Osteoblast (primary cell): ENCODE data around the gene RASGRF2. TPM values are rescaled to one million over a fixed set of nuclear protein-coding genes. Genes with fewer than 3 reads are reported as not detected.
A peak's percentile ranks its signal among the peaks of the same experiment; 100 is the strongest.

Experiments
- DNase-seq: peaks from one replicate; pipeline ENCODE4 v3.0.0; 2011; ENCODE audit warnings: low spot score, mixed read lengths; ENCODE audit not compliant: insufficient read length; ENCODE audit errors: missing footprints
- H2AFZ ChIP-seq: 2 replicates; pipeline ENCODE4 v1.6.0; 2011; ENCODE audit warnings: mild to moderate bottlenecking, low read length
- H3K27ac ChIP-seq: 2 replicates; pipeline ENCODE4 v1.5.1; 2011; ENCODE audit warnings: mild to moderate bottlenecking, low read depth, low read length, moderate library complexity
- H3K27me3 ChIP-seq: 2 replicates; pipeline ENCODE4 v1.6.0; 2012; ENCODE audit warnings: mild to moderate bottlenecking, control low read depth, inconsistent platforms, low read length, moderate library complexity; ENCODE audit not compliant: insufficient read depth
- H3K36me3 ChIP-seq: 2 replicates; pipeline ENCODE4 v1.5.1; 2011; ENCODE audit warnings: mild to moderate bottlenecking, low read length, control low read depth, moderate library complexity; ENCODE audit not compliant: insufficient read depth
- H3K4me1 ChIP-seq: 2 replicates; pipeline ENCODE4 v1.5.1; 2011; ENCODE audit warnings: mild to moderate bottlenecking, low read length, control low read depth, moderate library complexity; ENCODE audit not compliant: insufficient read depth
- H3K4me2 ChIP-seq: 2 replicates; pipeline ENCODE4 v1.6.0; 2011; ENCODE audit warnings: mild to moderate bottlenecking, low read length; ENCODE audit not compliant: insufficient read depth
- H3K4me3 ChIP-seq: fragments of 200-600 bp; sonication (generic); 3 replicates; pipeline ENCODE4 v1.5.1; 2012; ENCODE audit warnings: mild to moderate bottlenecking, low read length, inconsistent platforms; ENCODE audit not compliant: insufficient read depth
- H3K79me2 ChIP-seq: 2 replicates; pipeline ENCODE4 v1.6.0; 2012; ENCODE audit warnings: mild to moderate bottlenecking, low read length, control low read depth, inconsistent platforms; ENCODE audit not compliant: insufficient read depth
- H3K9me3 ChIP-seq: 2 replicates; pipeline ENCODE4 v1.5.1; 2011; ENCODE audit warnings: low read depth, low read length, control low read depth
- H4K20me1 ChIP-seq: 2 replicates; pipeline ENCODE4 v1.6.0; 2012; ENCODE audit warnings: mild to moderate bottlenecking, low read length, control low read depth; ENCODE audit not compliant: insufficient read depth
- CTCF ChIP-seq: IDR thresholded peaks from 2 replicates; pipeline ENCODE4 v1.5.1; 2011; ENCODE audit warnings: mild to moderate bottlenecking, low read depth, low read length, moderate library complexity; ENCODE audit errors: extremely low read depth
- total RNA-seq: library from RNA; depleted of rRNA; stranded (reverse); fragments of >200 nt; gene quantifications from 2 replicates; pipeline ENCODE4 v1.2.3, GENCODE V29; 2012

RASGRF2 gene
- total RNA-seq, 1 donor, result under 0.01 TPM

GRCh38 chr5:81169924-81170323 lies 209.8 kb downstream of the RASGRF2 start:
- Histone ChIP-seq H3K27ac (no peak overlapping the region), H3K4me1 (no peaks in the 10 kb centered on the region), H2AFZ (no peak overlapping the region), H3K4me2 (no peak overlapping the region), H3K36me3 (no peaks in the 10 kb centered on the region), H3K9me3 (no peaks in the 10 kb centered on the region), H4K20me1 (no peaks in the 10 kb centered on the region), H3K4me3 (no peak overlapping the region), H3K79me2 (no peaks in the 10 kb centered on the region), H3K27me3 (peaks cover 3% of the 10 kb centered on the region)
- DNase-seq, result no peak
- no peak for TF ChIP-seq CTCF

GRCh38 chr5:81171769-81172168 lies 211.6 kb downstream of the RASGRF2 start:
- Histone ChIP-seq H3K79me2 (no peaks in the 10 kb centered on the region), H2AFZ (no peak overlapping the region), H3K4me2 (no peak overlapping the region), H4K20me1 (no peaks in the 10 kb centered on the region), H3K27me3 (peaks cover 3% of the 10 kb centered on the region), H3K9me3 (no peaks in the 10 kb centered on the region), H3K27ac (no peak overlapping the region), H3K4me3 (no peak overlapping the region), H3K4me1 (no peaks in the 10 kb centered on the region), H3K36me3 (no peaks in the 10 kb centered on the region)
- no peak for TF ChIP-seq CTCF
- no peak for DNase-seq

- H3K36me3 ChIP-seq, result no peaks in the 10 kb centered on the region
- no peak overlapping the region for H3K27ac ChIP-seq
- H3K4me3 ChIP-seq, result no peak overlapping the region
- H4K20me1 ChIP-seq, result no peaks in the 10 kb centered on the region
- H3K27me3 ChIP-seq, result peaks cover 3% of the 10 kb centered on the region
- H3K79me2 ChIP-seq, result no peaks in the 10 kb centered on the region
- no peak overlapping the region for H3K4me2 ChIP-seq
- H3K4me1 ChIP-seq, result no peaks in the 10 kb centered on the region
- no peaks in the 10 kb centered on the region for H3K9me3 ChIP-seq
- DNase-seq, result peak; percentile 53
- no peak for TF ChIP-seq CTCF
- H2AFZ ChIP-seq, result no peak overlapping the region
Measured at GRCh38 chr5:81172710-81173109, 212.5 kb downstream of the RASGRF2 start.

- Histone ChIP-seq H3K4me2 (no peak overlapping the region), H3K36me3 (no peaks in the 10 kb centered on the region), H3K4me1 (no peaks in the 10 kb centered on the region), H2AFZ (no peak overlapping the region), H4K20me1 (no peaks in the 10 kb centered on the region), H3K27ac (no peak overlapping the region), H3K9me3 (no peaks in the 10 kb centered on the region), H3K79me2 (no peaks in the 10 kb centered on the region), H3K4me3 (no peak overlapping the region), H3K27me3 (peaks cover 3% of the 10 kb centered on the region)
- TF ChIP-seq CTCF, result no peak
- DNase-seq, result no peak
Measured at GRCh38 chr5:81177061-81177460, 216.9 kb downstream of the RASGRF2 start.
